ENCODE data around the gene BANF2. TPM values are rescaled to one million over a fixed set of nuclear protein-coding genes. Genes with fewer than 3 reads are reported as not detected.
"Not testable (repeated sequence)": the region's sequence is repeated elsewhere in the genome, so short reads cannot be mapped to it uniquely, and the experiment has no call there.

The BANF2 gene
- total and polyA plus RNA-seq, 2 of the 4 experiments (the other 2 are of a cell fraction): not detected

DNA sequence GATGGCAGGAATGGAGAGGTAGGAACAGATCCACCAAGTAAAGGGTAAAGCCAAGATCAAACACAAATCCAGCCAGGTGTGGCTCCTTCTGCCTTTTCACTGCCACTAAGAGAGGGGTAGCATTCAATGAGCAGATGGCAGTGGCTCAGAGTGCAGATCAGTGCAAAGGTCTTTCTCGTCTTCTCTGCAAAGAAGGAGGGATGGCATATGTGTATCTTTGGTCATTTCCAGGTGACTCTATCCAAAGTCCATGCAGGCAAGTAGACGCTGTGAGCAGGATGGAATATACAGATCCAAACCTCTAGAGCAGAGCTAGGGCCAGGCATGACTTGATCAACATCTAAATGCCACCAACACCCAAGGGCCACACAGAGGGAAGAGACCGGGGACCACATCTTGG is 6.9 kb downstream of the BANF2 start:
- H3K4ac ChIP-seq (ENCODE audit: low read depth, low read length): no peak overlapping the region
- POLR2A ChIA-PET (ENCODE audit: unreplicated experiment): no interaction called here
- no peak overlapping the region for H3K27ac ChIP-seq (ENCODE audit: insufficient read depth, low read length)
- no peaks in the 10 kb centered on the region for H4K20me1 ChIP-seq (ENCODE audit: insufficient read depth, low read length)
- no peak overlapping the region for H2AFZ ChIP-seq (replicated peaks; ENCODE audit: low read length, poor library complexity)
- 95% methylated on average over 2 of the region's 3 CpGs; no CpG with 5 or more reads in 1 of the 2 experiments for WGBS, 2 experiments (ENCODE audit: extremely low coverage in 2 of 2, insufficient read length in 1 of 2)
- H2BK120ac ChIP-seq (ENCODE audit: low read depth, low read length): no peak overlapping the region
- H4K91ac ChIP-seq (ENCODE audit: insufficient read depth, low read depth, low read length): no peak overlapping the region
- H3K9me1 ChIP-seq (ENCODE audit: insufficient read depth, low read length): peaks cover 9% of the 10 kb centered on the region
- H2BK15ac ChIP-seq (ENCODE audit: low read depth, low read length): no peak overlapping the region
- peaks cover 11% of the 10 kb centered on the region for H3K4me1 ChIP-seq (ENCODE audit: control insufficient read depth, insufficient read depth, low read length)
- no peaks in the 10 kb centered on the region for H3K9me3 ChIP-seq (ENCODE audit: control insufficient read depth, insufficient read depth, low read length)
- H3K14ac ChIP-seq (replicated peaks; ENCODE audit: low read depth, low read length): no peak overlapping the region
- H2BK5ac ChIP-seq (ENCODE audit: low read depth, low read length, poor library complexity, severe bottlenecking): no peak overlapping the region
- no peak overlapping the region for H4K8ac ChIP-seq (ENCODE audit: low read depth in 2 of 2, low read length in 2 of 2)
- no TSS peak for BruUV-seq (replicated peaks)
- no peaks in the 10 kb centered on the region for H3K79me1 ChIP-seq (ENCODE audit: low read depth in 1 of 2, low read length in 2 of 2)
- H2AK5ac ChIP-seq (ENCODE audit: low read depth, low read length): no peak overlapping the region
- H2BK20ac ChIP-seq (ENCODE audit: low read depth, low read length): no peak overlapping the region
- no peaks in the 10 kb centered on the region; the same call in 1 of the 2 replicates for H3K27me3 ChIP-seq (ENCODE audit: control insufficient read depth, insufficient read depth, low read length)
- dilution Hi-C loops (cut with HindIII; ENCODE audit: low sequenced_read_pairs, unreplicated experiment) (no loop called here), intact Hi-C loops (cut with micrococcal nuclease) (no loop called here), in situ Hi-C loops (cut with MboI; ENCODE audit: low sequenced_read_pairs) (no loop called here)
- no peak for DNase-seq
- CTCF ChIA-PET: no interaction called here
- H3K4me3 ChIP-seq (ENCODE audit: insufficient read depth, low read depth, low read length): no peak overlapping the region
- H3K9ac ChIP-seq (ENCODE audit: low read depth, low read length): no peak overlapping the region
- no peak overlapping the region for H3K4me2 ChIP-seq (ENCODE audit: low read depth, low read length)
- H3K23ac ChIP-seq (ENCODE audit: low read depth, low read length): no peak overlapping the region
- no peak overlapping the region for H4K5ac ChIP-seq (ENCODE audit: low read depth, low read length)
- no peaks in the 10 kb centered on the region for H3K36me3 ChIP-seq (ENCODE audit: control insufficient read depth, insufficient read depth, low read length)
- H3K56ac ChIP-seq (ENCODE audit: extremely low read depth, insufficient read depth, low read length): no peak overlapping the region
- H3K18ac ChIP-seq (ENCODE audit: low read depth, low read length): no peak overlapping the region
- no peak for TF ChIP-seq RAD21 (IDR thresholded peaks at IDR 0.05; ENCODE audit: low read length)
- no peak for TF ChIP-seq MAFK (IDR thresholded peaks at IDR 0.05; ENCODE audit: low read depth, low read length)
- no peak overlapping the region for H2AK9ac ChIP-seq (replicated peaks; ENCODE audit: low read depth, low read length, poor library complexity)
- ATAC-seq (ENCODE audit: low read depth): no peak

GRCh38 chr20:17707951-17708350 is 8.2 kb downstream of the BANF2 start:
- ATAC-seq (ENCODE audit: low read depth); H2BK5ac ChIP-seq (ENCODE audit: low read depth, low read length, poor library complexity, severe bottlenecking); H3K56ac ChIP-seq (ENCODE audit: extremely low read depth, insufficient read depth, low read length); H2AFZ ChIP-seq (replicated peaks; ENCODE audit: low read length, poor library complexity); intact Hi-C loops (cut with micrococcal nuclease); H3K18ac ChIP-seq (ENCODE audit: low read depth, low read length); H3K9me3 ChIP-seq (ENCODE audit: control insufficient read depth, insufficient read depth, low read length); H3K36me3 ChIP-seq (ENCODE audit: control insufficient read depth, insufficient read depth, low read length); H3K27me3 ChIP-seq (ENCODE audit: control insufficient read depth, insufficient read depth, low read length); POLR2A ChIA-PET (ENCODE audit: unreplicated experiment); H4K5ac ChIP-seq (ENCODE audit: low read depth, low read length); CTCF ChIA-PET; H3K4me2 ChIP-seq (ENCODE audit: low read depth, low read length); H3K4ac ChIP-seq (ENCODE audit: low read depth, low read length); H2BK120ac ChIP-seq (ENCODE audit: low read depth, low read length); BruUV-seq (replicated peaks); H3K14ac ChIP-seq (replicated peaks; ENCODE audit: low read depth, low read length); dilution Hi-C loops (cut with HindIII; ENCODE audit: low sequenced_read_pairs, unreplicated experiment); H2AK5ac ChIP-seq (ENCODE audit: low read depth, low read length); H2BK20ac ChIP-seq (ENCODE audit: low read depth, low read length); H3K4me3 ChIP-seq (ENCODE audit: insufficient read depth, low read depth, low read length); in situ Hi-C loops (cut with MboI; ENCODE audit: low sequenced_read_pairs); H4K20me1 ChIP-seq (ENCODE audit: insufficient read depth, low read length); H3K23ac ChIP-seq (ENCODE audit: low read depth, low read length); H4K8ac ChIP-seq (ENCODE audit: low read depth in 2 of 2, low read length in 2 of 2); H4K91ac ChIP-seq (ENCODE audit: insufficient read depth, low read depth, low read length); DNase-seq; H3K27ac ChIP-seq (ENCODE audit: insufficient read depth, low read length); H2AK9ac ChIP-seq (replicated peaks; ENCODE audit: low read depth, low read length, poor library complexity); H2BK15ac ChIP-seq (ENCODE audit: low read depth, low read length); H3K9ac ChIP-seq (ENCODE audit: low read depth, low read length); H3K79me1 ChIP-seq (ENCODE audit: low read depth in 1 of 2, low read length in 2 of 2): not testable (repeated sequence)
- H3K9me1 ChIP-seq (ENCODE audit: insufficient read depth, low read length): peaks cover 20% of the 10 kb centered on the region
- peaks cover 17% of the 10 kb centered on the region for H3K4me1 ChIP-seq (ENCODE audit: control insufficient read depth, insufficient read depth, low read length)
- WGBS, 2 experiments (ENCODE audit: extremely low coverage in 2 of 2, insufficient read length in 1 of 2): 80% methylated on average over 1 of the region's 3 CpGs; no CpG with 5 or more reads in 1 of the 2 experiments

All from IMR-90 (cell line).